Omental fat pad (tissue), 4 donors: ENCODE results near the gene FAM210A. TPM values are rescaled to one million over a fixed set of nuclear protein-coding genes. Genes with fewer than 3 reads are reported as not detected.
"Not testable (repeated sequence)": the region's sequence is repeated elsewhere in the genome, so short reads cannot be mapped to it uniquely, and the experiment has no call there.

Experiments
- ATAC-seq: fragments of 150-250 bp; one replicate; pipeline ENCODE4 v1.9.1; 2016; ENCODE audit warnings: mild to moderate bottlenecking, moderate library complexity; ENCODE audit not compliant: low FRiP score
- DNase-seq: peaks from one replicate; pipeline ENCODE4 v3.0.0-alpha.2; 2019; ENCODE audit warnings: low spot score
- CTCF ChIP-seq, 3 donors: fragments of 450-650 bp; IDR thresholded peaks; one replicate each; pipeline ENCODE4 v1.5.1; 2016 to 2017; ENCODE audit warnings: antibody characterized with exemption in 3 of 3, mild to moderate bottlenecking in 3 of 3, moderate library complexity in 2 of 3
- total RNA-seq, 4 donors: library from RNA; depleted of rRNA; stranded (reverse); fragments of >200 nt; gene quantifications; one replicate each; pipeline ENCODE4 v1.1.0, GENCODE V29; 2016

FAM210A gene
- total RNA-seq, 4 donors from 2014 or later = 6.6 to 30.9 (median 15.8) TPM

GRCh38 chr18:13688191-13689136 lies 37.9 kb downstream of the FAM210A start:
- no peak for ATAC-seq
- DNase-seq = no peak
- no peak for TF ChIP-seq CTCF (IDR thresholded peaks at IDR 0.05)

- no peak for TF ChIP-seq CTCF (IDR thresholded peaks at IDR 0.05)
- DNase-seq (no peak), ATAC-seq (no peak)
Measured at GRCh38 chr18:13684546-13684945, 41.8 kb downstream of the FAM210A start.

GRCh38 chr18:13681701-13682100 lies 44.7 kb downstream of the FAM210A start:
- no peak for TF ChIP-seq CTCF (IDR thresholded peaks at IDR 0.05)
- no peak for ATAC-seq
- DNase-seq = no peak

- no peak for DNase-seq
- TF ChIP-seq CTCF (IDR thresholded peaks at IDR 0.05) = no peak
Measured at GRCh38 chr18:13680612-13681011, 45.7 kb downstream of the FAM210A start.

GRCh38 chr18:13677350-13677749 lies 49.0 kb downstream of the FAM210A start:
- ATAC-seq = not testable (repeated sequence)

More at GRCh38 chr18:13680612-13681011, 45.7 kb downstream of the FAM210A start:
- ATAC-seq = no peak

GRCh38 chr18:13676471-13676870 lies 49.9 kb downstream of the FAM210A start:
- no peak for DNase-seq
- TF ChIP-seq CTCF (IDR thresholded peaks at IDR 0.05) = no peak
- no peak for ATAC-seq

More at GRCh38 chr18:13677350-13677749, 49.0 kb downstream of the FAM210A start:
- not testable (repeated sequence) for DNase-seq

- TF ChIP-seq CTCF (IDR thresholded peaks at IDR 0.05) = no peak
- no peak for ATAC-seq
- DNase-seq = no peak
Measured at GRCh38 chr18:13672657-13673056, 53.7 kb downstream of the FAM210A start.
